Neutrophil (primary cell): ENCODE results near the gene SRRD.

Experiments
- H3K27ac ChIP-seq: fragments of 200-600 bp; sonication (generic); 2 replicates; pipeline ENCODE4 v1.5.1; 2016; ENCODE audit warnings: mild to moderate bottlenecking, moderate library complexity
- H3K27me3 ChIP-seq: fragments of 200-600 bp; sonication (generic); 2 replicates; pipeline ENCODE4 v1.6.0; 2016; ENCODE audit warnings: mild to moderate bottlenecking
- H3K36me3 ChIP-seq: fragments of 200-600 bp; sonication (generic); 2 replicates; pipeline ENCODE4 v1.5.1; 2017
- H3K4me1 ChIP-seq, 2 experiments: fragments of 200-600 bp in 1 of 2; sonication (generic) in 1 of 2; 1 replicate in 1 of 2; 2 replicates in 1 of 2; pipeline versions ENCODE4 v1.5.1 to v1.6.1; 2013 to 2016; ENCODE audit warnings: low read depth in 1 of 2, low read length in 1 of 2, mild to moderate bottlenecking in 1 of 2, moderate library complexity in 1 of 2; ENCODE audit not compliant: control insufficient read depth in 1 of 2, insufficient read depth in 1 of 2
- H3K4me3 ChIP-seq, 2 experiments: fragments of 200-600 bp in 1 of 2; sonication (generic) in 1 of 2; 1 replicate in 1 of 2; 2 replicates in 1 of 2; pipeline ENCODE4 v1.5.1; 2013 to 2016; ENCODE audit warnings: low read depth in 1 of 2, low read length in 1 of 2, mild to moderate bottlenecking in 1 of 2, moderate library complexity in 1 of 2
- H3K9me3 ChIP-seq: fragments of 200-600 bp; sonication (generic); 2 replicates; pipeline ENCODE4 v1.5.1; 2016
- CTCF ChIP-seq: fragments of 200-600 bp; sonication (generic); IDR thresholded peaks from 2 replicates; pipeline ENCODE4 v1.5.1; 2016; ENCODE audit warnings: antibody characterized with exemption

SRRD gene

GRCh38 chr22:26514419-26515161, 30.9 kb downstream of the SRRD start:
- no peaks in the 10 kb centered on the region for H3K9me3 ChIP-seq
- no peaks in the 10 kb centered on the region for H3K27me3 ChIP-seq
- H3K36me3 ChIP-seq = peaks cover 9% of the 10 kb centered on the region
- TF ChIP-seq CTCF = no peak
- H3K27ac ChIP-seq = no peak overlapping the region
- peaks cover 18 to 27% of the 10 kb centered on the region in 2 experiments for H3K4me1 ChIP-seq
- H3K4me3 ChIP-seq = no peak overlapping the region

GRCh38 chr22:26515931-26516330, 32.3 kb downstream of the SRRD start:
- Histone ChIP-seq H3K9me3 (no peaks in the 10 kb centered on the region), H3K4me3 (no peak overlapping the region), H3K27me3 (no peaks in the 10 kb centered on the region), H3K36me3 (no peaks in the 10 kb centered on the region), H3K4me1 (peaks cover 18 to 23% of the 10 kb centered on the region in 2 experiments), H3K27ac (no peak overlapping the region)
- TF ChIP-seq CTCF = no peak

- Histone ChIP-seq H3K9me3 (no peaks in the 10 kb centered on the region), H3K27me3 (no peaks in the 10 kb centered on the region), H3K27ac (no peak overlapping the region), H3K4me1 (peaks cover 13 to 17% of the 10 kb centered on the region in 2 experiments), H3K4me3 (no peak overlapping the region), H3K36me3 (no peaks in the 10 kb centered on the region)
- TF ChIP-seq CTCF = no peak
Observed at GRCh38 chr22:26516503-26516902, 32.8 kb downstream of the SRRD start.

GRCh38 chr22:26517429-26517828, 33.8 kb downstream of the SRRD start:
- Histone ChIP-seq H3K4me1 (peaks cover 7 to 11% of the 10 kb centered on the region in 2 experiments), H3K4me3 (no peak overlapping the region), H3K27me3 (no peaks in the 10 kb centered on the region), H3K27ac (no peak overlapping the region), H3K36me3 (peaks cover 8% of the 10 kb centered on the region), H3K9me3 (no peaks in the 10 kb centered on the region)
- TF ChIP-seq CTCF = no peak

GRCh38 chr22:26522012-26522411, 38.3 kb downstream of the SRRD start:
- no peak for TF ChIP-seq CTCF
- peaks cover 0 to 4% of the 10 kb centered on the region in 2 experiments for H3K4me1 ChIP-seq

More at GRCh38 chr22:26522012-26522411, 38.3 kb downstream of the SRRD start:
- Histone ChIP-seq H3K36me3 (peaks cover 50% of the 10 kb centered on the region), H3K27ac (no peak overlapping the region), H3K27me3 (no peaks in the 10 kb centered on the region), H3K9me3 (no peaks in the 10 kb centered on the region), H3K4me3 (no peak overlapping the region)
